Kidney capillary endothelial cell (primary cell): ENCODE measurements around the gene TNFRSF25.
"Not testable (repeated sequence)": the region's sequence is repeated elsewhere in the genome, so short reads cannot be mapped to it uniquely, and the experiment has no call there.

Source experiments
- DNase-seq: peaks from one replicate; pipeline ENCODE4 v3.0.0-alpha.2; 2018; ENCODE audit warnings: low spot score

The TNFRSF25 gene

DNA sequence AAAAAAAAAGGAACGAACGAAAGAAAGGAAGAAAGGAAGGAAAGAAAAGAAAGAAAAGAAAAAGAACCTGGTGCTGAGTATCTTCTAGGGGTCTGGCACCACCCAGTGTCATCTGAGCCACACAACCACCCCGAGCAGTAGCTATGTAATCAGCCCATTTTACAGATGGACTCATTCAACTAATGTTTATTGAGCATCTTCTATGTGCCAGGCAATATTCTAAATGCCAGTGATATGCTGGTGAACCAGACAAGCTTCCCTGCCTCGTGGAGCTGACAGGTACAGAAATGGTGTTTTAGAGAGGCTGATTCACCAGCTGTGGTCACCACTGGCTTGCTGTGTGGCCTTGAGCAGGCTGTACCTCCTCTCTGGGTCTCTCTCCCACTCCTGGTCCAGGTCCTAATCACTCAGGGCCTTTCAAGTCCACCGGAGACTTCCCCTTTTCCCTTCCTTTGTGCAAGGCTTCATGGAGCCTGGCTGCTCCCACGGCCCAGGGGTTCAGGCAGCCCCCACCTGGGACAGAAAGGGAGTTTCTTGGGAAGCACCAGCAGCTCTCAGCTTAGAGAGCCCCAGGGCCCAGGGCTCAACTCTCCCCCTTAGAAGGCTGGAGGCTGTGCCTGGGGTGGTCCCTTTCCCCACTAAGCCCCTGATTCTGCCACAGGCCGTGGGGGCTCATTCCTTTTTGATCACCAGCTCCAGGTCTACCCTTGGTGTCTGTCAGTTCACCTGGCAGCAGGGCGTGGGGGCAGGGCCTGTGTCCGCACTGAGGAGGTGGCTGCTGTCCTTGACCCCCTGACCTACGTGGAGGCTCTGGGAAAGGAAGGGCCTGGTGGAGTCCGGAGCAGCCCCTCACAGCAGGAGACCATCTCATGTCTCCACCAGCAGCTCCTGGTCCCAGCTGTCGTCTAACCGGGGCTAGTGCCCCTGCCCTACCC is 34.1 kb downstream of the TNFRSF25 start:
- DNase-seq: not testable (repeated sequence)

DNA sequence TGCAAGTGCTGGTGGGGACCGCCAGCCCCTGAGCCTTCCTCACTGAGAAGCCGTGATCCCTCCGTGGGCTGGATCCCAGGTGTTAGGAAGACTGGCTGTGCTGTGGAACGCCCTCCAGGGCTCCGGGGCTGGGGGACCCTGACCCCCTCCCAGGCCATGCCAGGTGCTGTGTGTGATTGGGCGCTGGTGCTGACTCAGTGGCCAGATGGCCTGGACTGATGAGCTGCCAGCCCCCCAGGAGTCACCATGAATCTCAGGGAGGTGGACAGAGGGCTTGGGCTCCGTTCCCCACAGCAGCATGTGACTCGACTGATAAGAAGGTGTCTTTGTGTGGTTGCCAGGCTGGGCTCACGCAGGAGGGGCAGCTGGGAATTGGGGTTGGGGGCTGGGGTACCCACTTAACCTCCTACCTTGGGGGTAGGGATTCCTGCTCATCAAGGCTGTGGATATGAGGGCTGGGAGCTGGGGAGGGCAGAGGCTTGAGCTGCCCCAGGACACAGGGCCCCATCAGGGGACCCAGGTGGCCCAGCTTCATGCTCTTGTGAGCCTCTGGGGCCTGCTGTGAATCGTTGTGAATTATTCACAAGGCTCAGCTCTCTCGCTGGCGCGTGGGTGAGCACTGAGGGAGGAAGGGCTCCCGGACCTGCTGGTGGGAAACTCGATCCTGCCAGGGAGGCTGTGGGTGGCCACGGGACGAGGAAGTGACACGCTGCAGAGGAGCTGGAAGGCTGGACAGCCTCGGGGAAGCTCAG is 36.1 kb downstream of the TNFRSF25 start:
- not testable (repeated sequence) for DNase-seq

DNA sequence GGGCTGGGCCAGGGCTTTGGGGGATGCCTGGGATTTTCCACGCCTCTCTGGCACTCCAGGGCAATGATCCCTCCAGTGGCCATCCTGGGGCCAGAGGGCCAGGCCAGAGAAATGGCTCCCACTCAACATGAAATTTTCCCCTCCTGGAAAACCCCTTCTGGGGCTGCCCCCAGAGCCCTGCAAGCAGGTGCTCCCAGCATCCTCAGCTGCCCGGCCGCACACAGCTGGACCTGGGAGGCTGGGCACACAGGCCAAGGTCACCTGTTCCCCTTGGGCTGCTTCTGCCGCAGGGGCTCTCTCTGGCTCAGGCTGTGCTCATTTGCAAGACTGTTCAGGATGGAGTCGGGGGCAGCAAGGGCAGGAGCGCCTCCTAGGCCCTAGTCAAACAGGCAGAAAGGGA is 37.5 kb downstream of the TNFRSF25 start:
- DNase-seq: not testable (repeated sequence)

DNA sequence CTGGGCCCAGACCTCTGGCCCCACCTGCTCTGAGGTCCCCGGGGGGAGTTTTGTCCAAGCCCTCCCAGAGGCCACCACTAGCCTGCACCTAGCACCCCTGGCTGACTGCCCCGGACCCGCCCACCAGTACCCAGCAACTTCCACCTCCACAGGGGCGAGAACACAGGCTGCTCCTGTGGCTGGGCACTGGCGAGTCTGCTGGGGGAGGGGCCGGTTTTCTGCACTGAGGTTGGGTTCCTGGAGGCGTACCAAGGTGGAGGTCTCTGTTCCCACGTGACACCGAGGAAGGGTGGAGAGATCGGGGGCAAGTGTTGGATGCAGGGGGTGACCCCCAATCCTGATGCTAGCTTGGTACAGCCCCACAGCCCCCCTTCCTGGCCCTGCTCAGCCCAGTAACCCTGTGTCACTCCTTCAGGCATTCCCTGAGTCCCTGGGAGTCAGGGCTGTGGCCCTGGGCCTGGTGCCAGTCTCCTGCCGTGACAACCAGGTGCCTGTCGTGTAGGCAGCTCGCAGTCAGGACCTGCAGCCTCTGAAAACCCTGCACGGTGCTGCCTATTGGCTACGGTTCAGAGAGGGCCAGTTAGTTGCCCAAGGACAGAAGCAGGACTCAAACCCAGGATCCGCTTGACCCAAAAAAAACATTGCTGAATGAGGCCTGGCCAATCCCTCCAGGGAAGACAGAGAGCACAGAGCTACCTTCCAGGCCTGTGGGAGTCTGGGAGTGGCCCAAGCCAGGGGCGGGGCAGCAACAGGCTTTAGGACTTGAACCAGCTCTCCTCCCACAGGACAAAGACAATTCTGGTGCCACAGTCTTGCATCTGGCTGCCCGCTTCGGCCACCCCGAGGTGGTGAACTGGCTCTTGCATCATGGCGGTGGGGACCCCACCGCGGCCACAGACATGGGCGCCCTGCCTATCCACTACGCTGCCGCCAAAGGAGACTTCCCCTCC is 38.3 kb downstream of the TNFRSF25 start:
- DNase-seq: no peak

DNA sequence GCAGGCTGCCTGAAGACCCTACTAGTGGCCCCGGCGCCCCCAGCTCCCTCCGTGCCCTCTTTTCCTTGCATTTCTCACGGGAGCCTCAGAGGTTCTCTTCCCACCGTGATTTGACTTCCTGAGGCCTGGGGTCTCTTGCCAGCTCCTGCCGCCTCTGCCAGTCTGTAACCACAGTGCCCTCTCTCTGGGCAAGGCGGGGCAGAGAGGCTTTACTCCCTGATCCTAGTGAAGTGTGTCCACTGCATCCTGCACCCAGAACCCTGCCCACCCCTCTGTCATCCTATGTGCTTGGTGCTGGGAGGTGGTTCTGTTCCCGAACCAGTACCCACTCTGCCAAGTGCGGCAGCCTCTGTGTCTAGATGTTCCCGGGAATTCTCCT is 39.0 kb downstream of the TNFRSF25 start:
- DNase-seq: no peak

DNA sequence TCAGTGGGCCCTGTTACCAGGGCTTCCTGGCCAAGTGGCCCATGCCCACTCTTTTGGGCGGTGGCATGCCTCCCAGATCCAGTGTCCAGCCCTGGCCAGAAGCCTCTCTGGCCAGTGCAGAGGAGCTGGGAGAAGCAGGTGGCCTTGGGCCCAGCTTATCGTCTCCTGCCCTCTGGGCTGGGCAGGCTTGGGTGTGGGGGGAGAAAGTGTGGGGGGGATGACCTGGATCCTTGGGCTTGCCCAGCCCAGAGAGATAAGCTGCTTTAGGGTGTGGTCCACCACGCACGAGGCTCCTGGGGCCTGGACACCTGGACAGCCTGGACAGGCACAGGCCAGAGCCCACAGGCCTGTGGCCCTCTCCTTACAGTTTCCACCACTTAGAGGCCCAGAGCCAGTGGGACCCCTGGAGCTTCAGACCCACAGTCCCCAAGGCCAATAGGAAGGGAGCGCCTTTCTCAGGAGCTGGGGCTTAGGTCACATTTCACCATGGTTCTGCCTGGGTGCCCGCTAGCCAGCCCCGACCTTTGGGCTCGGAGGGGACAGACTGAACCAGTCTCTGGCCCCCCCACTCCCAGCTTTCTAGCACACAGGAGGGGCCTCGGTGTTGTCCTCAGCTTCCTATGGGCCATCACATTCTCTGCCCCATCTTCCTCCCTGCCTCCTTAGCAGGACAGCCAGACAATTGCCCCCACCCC is 39.5 kb downstream of the TNFRSF25 start:
- no peak for DNase-seq

DNA sequence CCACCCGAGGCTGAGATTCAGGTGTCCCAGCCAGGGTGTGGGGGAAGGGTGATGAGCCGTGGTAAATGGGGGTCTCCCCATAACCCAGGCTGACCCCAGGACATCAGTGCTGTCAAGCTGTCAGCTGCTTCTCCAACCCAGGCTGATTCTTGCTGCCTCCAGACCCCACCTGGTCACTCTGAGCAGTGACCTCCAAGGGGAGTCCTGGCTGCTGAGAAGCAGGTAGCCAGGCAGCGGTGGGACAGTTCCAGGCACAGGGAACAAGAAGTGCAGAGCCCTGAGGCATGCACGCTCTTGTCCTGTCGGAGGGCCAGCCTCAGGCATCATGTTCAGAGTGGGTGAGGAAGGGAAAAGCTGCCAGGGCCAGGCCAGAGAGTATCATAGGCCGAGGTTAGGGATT is 40.3 kb downstream of the TNFRSF25 start:
- DNase-seq: no peak

DNA sequence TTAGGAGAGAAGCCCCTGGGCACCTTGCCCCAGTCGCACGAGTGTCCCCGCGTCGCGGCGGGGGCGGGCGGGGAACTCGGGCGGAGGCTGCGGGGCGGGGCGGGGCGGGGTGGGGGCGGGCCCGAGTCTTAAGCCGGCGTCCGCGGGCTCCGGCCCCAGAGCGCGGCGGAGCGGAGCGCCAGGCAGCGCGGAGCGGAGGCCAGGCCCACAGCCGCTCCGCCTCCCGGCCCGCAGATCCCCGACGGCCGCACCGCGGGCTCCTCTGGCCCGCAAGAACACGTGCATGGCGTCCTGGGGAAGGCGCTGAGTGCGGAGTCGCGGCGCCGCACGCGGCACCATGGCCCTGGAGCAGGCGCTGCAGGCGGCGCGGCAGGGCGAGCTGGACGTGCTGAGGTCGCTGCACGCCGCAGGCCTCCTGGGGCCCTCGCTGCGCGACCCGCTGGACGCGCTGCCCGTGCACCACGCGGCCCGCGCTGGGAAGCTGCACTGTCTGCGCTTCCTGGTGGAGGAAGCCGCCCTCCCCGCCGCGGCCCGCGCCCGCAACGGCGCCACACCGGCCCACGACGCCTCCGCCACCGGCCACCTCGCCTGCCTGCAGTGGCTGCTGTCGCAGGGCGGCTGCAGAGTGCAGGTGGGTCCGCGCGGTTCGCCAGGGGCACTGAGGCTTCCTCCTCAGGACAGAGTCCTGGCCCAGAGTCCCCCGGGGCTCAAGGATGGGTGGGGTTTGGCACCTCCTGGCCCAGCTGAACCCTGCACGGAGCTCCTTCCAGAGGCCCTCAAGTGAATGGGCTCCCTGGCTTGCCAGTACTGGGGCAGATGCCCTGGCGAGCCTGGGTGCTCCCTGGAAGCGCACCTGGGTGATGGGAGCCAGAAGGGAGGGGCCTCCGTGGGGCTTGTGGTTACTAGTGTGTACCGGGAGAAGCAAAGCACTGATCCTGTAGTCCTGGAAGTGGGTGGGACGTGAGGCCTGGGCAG is 41.1 kb downstream of the TNFRSF25 start, which contains the start of gene ESPN:
ESPN (plus strand) TSS at position 158 of the 975 bp plus-strand sequence; CDS start at position 338, 180 bp downstream.
- DNase-seq: no peak

DNA sequence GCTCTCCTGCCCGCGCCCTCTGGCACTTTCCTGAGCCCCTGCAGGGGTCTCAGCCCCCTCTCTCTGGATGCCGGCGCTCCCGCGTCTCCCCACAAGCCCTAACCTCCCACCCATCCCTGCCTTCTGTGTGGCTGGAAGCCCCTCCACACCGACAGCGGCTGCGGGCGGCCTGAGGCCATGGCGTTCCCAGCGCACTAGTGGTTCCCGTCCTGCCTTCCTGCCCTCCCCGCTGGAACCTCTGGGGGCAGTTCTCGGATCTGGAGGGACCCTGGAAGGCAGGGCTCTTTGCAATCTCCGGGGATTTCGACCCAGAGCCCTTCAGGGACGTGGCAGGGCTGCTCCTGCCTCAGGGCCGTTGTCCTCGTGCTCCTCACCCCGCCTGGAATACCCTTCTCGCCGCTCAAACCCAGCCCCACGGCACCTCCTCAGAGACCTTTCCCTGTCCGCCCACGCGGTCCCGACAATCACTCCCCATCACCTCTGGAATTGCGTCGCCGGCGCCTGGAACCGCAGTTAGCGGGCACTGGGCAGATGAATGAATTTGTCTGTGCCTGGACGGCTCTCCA is 41.9 kb downstream of the TNFRSF25 start:
- DNase-seq: no peak

DNA sequence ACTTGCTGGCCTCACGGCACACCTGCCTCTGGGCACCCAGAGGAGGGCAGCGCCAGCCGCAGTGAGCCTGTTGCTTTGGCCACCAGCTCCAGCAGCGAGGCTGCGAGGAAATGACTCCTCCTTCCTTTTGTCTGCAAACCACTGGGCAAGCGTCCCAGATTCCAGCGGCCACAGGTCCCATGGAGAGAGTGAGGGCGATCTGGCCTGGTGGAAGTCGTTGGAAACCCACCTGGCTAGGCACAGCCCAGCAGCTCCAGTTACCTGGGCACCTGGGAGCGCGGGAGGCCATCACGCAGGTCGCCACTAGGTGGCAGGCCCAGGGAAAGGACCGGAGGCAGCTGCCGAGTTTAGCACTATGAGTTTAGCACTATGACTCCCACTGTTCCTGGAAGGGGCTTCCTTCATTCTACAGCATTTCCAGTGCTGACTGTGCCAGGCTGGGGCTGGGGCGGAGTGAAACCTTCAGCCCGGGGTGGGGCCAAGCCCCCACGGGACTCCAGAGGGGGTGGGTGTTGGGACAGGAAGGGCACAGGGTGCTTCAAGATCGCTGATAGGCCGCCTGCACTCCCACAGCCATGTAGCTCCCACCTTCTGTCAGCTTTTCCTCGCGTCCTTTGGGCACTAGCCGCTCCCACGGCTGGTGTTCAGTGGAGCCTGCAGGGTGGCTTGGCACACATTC is 42.5 kb downstream of the TNFRSF25 start:
- peak; percentile 80 for DNase-seq

DNA sequence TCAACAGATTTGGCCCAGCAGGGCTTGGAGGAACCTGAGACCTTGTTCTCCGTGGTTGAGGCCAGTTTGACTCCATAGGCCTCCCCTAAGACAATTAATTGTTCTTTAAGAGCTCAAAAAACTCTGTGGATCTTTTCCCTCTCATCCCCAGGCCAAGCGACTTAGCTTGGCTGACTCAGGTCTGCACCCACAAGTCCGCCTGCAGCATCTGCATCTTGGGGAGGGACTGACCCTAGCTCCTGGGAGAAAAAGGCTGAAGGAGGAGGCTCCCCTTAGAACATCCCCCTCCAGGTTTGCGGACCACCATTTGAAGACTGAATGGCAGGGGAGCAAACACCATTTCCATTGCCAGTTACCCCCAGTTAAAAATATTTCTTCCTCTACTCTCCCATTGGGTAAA is 44.7 kb downstream of the TNFRSF25 start:
- no peak for DNase-seq

DNA sequence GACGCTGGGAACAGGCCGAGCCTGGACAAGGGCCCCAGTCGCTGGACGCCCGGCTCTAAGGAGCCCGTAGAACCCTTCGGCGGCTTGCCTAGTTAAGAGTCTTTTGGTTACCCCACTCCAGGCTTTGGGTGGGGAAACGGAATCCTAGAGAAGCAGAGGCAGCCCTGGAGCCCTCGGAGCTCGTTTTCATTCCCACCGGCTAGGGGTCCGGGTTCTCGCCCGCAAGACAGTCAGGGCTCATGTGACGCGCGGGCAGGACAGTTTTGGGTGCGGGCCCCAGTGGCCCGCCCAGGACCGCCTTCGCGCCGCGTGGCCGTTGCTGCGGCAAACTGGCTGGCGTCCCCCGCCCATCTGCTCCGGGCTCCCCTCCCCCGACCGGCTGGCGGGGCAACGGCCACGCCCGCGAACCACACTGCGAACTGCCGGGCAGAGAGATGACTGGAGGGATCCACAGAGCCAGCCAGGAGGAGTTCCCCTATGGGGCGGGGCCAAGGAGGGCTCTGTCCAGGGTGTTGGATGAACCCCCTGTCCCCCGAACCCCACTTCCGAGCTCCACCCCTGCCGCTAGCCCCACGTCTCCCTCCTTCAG is 45.4 kb downstream of the TNFRSF25 start:
- DNase-seq: no peak

DNA sequence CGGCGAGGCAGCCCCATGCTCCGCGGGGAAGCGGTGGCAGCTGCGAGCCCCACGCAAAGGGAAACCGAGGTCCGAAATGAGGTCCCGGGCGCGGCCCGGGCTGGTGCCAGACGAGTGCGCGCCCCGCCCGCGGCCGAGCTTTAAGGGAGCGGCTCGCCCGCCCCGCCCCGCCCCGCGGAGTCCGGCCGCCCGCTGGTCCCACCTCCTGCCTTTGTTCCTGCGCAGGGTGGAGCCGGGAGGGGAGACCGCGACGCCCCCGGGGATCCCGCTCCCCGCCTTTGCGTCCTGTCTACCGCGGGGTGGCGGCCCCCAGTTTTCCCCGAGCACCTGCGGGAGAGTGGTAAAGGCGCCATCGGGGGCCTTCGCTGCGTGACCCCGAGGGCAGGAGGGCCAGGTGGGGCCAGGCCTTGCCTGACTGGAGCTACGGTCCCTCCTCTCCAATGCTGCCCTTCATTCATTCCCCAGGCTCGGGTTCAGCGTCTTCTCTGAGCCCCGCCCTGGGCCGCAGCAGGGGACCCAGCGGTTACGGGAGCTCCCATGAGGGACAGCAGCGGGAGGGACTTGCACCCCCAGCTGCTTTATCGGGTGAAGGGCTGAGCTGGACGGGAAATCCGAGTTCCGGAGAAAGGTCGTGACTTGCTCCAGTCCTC is 46.0 kb downstream of the TNFRSF25 start, which contains the start of gene HES2:
HES2 (minus strand) TSS at position 116 of the 650 bp plus-strand sequence; CDS start at position 17, 99 bp downstream.
- DNase-seq: no peak

DNA sequence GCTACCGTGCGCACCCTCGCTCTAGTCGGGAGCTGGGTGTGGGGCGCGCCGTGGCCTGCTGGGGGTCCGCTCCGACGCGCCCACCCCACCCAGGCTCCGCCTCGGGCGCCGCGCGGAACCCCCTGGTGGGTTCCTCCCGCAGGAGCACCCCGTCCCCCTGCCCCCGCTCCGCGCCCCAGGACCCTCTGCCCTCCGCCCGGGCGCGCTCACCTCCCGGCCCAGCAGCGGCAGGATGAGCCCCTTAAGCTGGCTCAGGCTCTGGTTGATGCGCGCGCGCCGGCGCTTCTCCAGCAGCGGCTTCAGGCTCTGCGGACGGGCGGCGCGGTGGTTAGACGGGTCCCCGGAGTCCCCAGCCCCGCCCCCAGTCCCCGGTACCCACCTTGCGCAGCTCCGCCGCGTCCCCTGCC is 46.6 kb downstream of the TNFRSF25 start:
- DNase-seq: no peak

DNA sequence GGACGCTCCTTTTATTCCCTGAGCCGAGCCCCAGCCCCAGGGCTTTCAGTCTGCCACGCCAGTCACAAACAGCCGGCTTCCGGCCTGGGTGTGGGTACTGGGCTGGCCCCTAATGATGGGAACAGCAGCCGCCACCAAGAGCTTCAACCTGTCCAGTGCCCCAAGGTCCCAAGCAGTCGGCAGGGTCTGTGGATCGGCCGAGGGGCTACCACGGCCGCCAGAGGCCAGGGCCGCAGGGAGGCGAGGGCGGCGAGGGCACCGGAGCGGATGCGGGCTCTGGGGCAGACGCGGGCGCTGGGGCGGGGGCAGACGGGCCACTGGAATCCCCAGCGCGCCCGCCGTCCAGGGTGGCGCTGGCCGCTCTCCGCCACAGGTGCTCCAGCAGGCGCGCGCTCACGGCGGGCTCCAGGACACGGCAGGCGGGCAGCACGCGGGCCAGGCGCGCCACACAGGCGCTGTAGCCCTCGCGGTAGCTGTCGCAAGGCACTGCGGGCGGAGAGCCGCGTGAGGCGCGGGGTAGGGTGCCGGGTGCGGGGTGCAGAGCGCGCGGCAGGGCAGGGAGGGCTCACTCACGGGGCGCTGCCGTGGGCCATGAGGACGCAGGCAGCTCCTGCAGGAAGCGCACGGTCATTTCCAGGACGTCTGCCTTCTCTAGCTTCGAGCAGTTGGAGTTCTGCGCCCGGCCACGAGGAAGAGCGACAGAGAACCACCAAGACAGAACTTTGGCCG is 47.1 kb downstream of the TNFRSF25 start:
- no peak for DNase-seq

DNA sequence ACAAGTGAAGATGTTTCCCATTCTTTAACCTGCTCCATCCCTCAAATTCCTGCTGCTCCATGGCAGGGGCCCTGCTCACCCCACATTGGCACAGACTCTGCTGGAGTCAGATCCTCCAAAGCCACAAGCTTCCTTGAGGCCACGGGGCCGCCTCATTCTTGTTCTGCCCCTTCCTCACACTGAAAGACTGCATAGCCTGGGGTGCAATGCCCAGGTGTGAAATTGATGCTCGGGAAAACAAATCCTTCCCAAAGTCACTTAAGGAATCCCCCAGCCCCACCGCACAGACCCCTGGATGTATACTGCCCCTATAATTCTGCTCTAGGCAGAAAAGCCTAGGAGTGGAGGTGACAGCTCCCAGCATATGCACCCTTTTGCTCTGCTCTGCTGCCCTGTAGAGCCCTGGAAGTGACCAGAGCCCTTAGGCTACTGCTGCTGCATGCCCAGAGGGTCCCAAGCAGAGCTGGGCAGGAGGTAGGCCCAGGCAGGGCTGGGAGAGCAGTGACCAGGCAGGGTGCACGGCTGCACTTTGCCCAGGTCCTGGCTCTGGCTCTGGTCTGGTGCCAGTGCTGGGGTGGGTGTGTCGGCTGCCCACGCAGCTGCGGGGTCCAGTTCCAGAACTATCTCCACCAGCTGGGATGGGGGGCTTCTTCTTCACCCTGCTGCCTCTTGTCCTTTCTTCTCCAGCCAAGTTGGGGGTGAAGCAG is 47.9 kb downstream of the TNFRSF25 start:
- DNase-seq: no peak

DNA sequence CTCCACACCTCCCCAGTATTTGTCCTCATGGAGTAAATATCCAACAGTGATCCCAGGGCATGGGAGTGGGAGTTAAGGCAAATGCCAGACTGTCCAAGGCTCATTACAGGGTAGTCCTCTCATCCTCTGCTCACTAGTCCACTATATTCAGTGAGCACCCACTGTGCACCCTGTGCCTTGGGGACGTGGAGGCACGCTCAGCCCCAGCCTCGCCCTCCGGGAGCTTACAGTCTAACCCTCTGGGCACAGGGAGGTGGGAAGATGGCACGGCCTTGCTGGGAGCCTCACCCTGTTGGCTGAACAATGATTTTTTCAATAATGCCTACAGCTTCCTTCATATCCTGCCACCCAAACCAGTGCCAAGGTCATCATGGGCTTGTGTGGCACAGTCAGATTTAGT is 49.1 kb downstream of the TNFRSF25 start:
- no peak for DNase-seq
